ENCODE measurements around the gene CACNA1F.

Gene CACNA1F

DNA sequence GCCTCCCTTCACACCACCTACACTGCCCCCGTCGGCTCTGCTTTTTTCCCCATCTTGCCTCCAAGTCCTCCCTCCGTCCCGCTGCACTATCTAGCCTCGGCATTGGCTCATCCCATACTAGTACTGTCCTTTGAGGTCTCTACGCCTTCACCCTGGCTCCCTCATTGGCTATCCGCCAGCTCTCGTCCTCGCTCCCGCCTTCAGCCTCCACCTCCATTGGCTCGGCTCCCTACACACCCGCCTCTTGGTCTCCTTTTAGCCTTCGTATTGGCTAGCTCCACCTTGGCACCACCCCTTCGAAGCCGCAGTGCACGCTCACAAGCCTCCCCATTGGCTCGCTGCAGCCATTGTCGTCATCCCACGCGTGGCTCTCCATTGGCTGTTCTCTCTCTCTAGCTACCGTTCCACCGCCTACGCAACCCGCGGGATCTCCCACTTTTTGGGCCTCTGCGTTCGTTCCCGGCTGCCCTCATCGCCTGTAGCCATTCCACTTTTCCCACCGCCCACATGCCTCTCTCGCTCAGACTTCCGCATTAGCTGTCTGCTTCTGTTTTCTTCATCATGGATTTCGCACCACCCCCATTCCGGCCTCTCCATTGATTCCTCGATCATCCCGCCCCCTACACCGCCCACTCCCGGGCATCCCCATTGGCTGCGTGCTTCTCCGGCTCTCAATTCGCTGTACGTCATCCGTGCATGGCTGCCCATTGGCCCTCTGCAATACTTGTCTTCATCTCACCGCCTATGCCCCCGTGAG lies 36.0 kb upstream of the CACNA1F start:
- Histone ChIP-seq H3K4me3 (ENCODE audit: low read length) (peak overlapping the region; percentile 67), H3K36me3 (ENCODE audit: control insufficient read depth, low read depth, low read length) (no peaks in the 10 kb centered on the region), H3K9me3 (ENCODE audit: control insufficient read depth, low read depth, low read length) (peaks cover 5% of the 10 kb centered on the region), H3K9ac (ENCODE audit: low read length) (peak overlapping the region; percentile 78), H3K27ac (ENCODE audit: low read length) (peak overlapping the region; percentile 86), H3K4me1 (ENCODE audit: control insufficient read depth, low read depth, low read length) (peaks cover 4% of the 10 kb centered on the region), H3K27me3 (ENCODE audit: control insufficient read depth, insufficient read depth, low read length) (no peaks in the 10 kb centered on the region)

DNA sequence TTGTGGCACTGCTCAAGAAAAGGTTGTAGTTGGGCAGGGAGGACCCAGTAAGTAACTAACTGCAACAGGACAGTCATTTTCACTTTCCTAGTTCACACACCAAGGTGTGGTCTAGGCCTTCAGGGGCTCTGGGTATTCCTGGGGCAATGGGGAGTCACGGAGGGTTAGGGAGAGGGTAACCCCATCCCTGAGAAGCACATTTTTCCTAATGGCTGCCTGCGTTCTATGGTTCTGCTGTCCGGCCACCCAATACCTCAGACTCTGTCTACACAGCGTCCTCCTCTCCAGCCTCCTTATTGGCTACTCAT lies 35.5 kb upstream of the CACNA1F start:
- H3K27ac ChIP-seq (ENCODE audit: low read length): peak overlapping the region; percentile 59
- peaks cover 5% of the 10 kb centered on the region for H3K9me3 ChIP-seq (ENCODE audit: control insufficient read depth, low read depth, low read length)

DNA sequence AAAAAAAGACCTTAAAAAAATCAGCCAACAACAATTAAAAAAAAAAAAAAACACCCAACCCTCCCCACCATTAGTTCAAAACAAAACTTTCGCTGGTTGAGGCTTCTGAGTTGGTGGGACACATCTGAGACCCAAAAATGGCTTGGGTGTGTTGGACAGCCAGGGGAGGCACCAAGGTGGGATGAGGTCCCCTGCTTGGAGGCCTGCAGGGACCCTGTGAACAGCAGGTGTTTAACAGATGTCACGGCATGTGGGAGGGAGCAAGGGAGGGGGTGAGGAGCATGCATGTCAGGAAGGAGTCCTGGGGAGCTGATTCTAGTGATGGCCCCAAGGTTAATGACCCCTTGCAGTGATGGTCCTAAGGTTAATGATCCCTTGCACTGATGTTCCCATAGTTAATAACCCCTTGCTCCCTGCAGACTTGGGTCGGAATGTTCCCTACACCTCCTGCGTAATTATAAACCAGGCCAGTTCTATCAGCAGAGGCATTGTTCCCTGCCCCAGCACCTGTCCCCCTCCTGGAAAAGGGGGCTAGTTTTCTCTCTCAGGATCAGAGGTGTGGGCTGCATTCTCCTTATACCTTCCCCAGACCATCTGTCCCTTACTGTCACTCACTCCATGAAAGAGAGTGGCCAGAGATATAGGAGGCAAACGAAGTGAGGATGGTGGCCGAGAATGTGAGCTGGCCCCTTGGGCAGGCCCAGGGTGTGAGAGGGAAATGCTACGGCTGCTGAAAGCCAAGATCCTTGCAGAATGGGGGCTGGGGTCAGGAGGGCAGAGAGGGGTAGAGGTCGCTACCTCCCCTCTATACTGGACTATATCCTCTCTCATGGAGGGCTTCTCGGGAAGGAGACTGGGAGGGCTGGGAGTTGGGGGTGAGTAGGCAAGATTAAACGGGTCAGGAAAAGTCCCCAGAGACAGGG lies 33.6 kb upstream of the CACNA1F start:
- Histone ChIP-seq H3K4me3 (ENCODE audit: low read length) (no peak overlapping the region), H3K9me3 (ENCODE audit: control insufficient read depth, low read depth, low read length) (peaks cover 5% of the 10 kb centered on the region), H3K4me1 (ENCODE audit: control insufficient read depth, low read depth, low read length) (peaks cover 4% of the 10 kb centered on the region), H3K27me3 (ENCODE audit: control insufficient read depth, insufficient read depth, low read length) (no peaks in the 10 kb centered on the region), H3K36me3 (ENCODE audit: control insufficient read depth, low read depth, low read length) (no peaks in the 10 kb centered on the region), H3K27ac (ENCODE audit: low read length) (no peak overlapping the region), H3K9ac (ENCODE audit: low read length) (no peak overlapping the region)

More for the DNA sequence above, 35.5 kb upstream of the CACNA1F start:
- no peaks in the 10 kb centered on the region for H3K36me3 ChIP-seq (ENCODE audit: control insufficient read depth, low read depth, low read length)
- peak overlapping the region; percentile 67 for H3K4me3 ChIP-seq (ENCODE audit: low read length)
- no peaks in the 10 kb centered on the region for H3K27me3 ChIP-seq (ENCODE audit: control insufficient read depth, insufficient read depth, low read length)
- H3K4me1 ChIP-seq (ENCODE audit: control insufficient read depth, low read depth, low read length): peaks cover 4% of the 10 kb centered on the region
- peak overlapping the region; percentile 62 for H3K9ac ChIP-seq (ENCODE audit: low read length)

DNA sequence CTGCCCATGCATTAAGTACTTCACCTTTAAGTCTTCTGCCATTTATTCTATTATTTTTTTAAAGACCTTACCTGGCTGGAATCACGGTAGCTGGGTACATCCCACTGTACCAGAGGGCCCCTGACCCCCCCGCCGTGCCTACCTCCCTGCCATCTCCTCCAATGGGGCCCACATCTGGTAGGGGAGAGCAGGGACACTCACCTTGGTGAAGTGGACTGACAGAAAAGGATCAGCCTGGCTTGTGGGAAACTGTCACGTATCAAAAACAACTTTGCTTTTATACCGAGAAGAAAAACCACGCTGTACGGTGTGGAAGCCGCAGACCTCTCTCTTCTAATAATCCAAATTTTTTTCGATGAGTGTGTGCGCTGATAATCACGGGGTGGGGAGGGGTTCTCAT lies 31.3 kb upstream of the CACNA1F start, which contains the start of gene FOXP3:
Gene FOXP3 (minus strand): TSS at position 251 of the 400 bp plus-strand sequence. CDS start 6,205 bp downstream, outside the sequence.
- Histone ChIP-seq H3K27me3 (ENCODE audit: control insufficient read depth, insufficient read depth, low read length) (no peaks in the 10 kb centered on the region), H3K9me3 (ENCODE audit: control insufficient read depth, low read depth, low read length) (peaks cover 9% of the 10 kb centered on the region), H3K27ac (ENCODE audit: low read length) (no peak within 1 kb of the TSS), H3K4me1 (ENCODE audit: control insufficient read depth, low read depth, low read length) (peaks cover 4% of the 10 kb centered on the region), H3K4me3 (ENCODE audit: low read length) (no peak within 1 kb of the TSS), H3K36me3 (ENCODE audit: control insufficient read depth, low read depth, low read length) (no peaks in the 10 kb centered on the region), H3K9ac (ENCODE audit: low read length) (no peak within 1 kb of the TSS)

DNA sequence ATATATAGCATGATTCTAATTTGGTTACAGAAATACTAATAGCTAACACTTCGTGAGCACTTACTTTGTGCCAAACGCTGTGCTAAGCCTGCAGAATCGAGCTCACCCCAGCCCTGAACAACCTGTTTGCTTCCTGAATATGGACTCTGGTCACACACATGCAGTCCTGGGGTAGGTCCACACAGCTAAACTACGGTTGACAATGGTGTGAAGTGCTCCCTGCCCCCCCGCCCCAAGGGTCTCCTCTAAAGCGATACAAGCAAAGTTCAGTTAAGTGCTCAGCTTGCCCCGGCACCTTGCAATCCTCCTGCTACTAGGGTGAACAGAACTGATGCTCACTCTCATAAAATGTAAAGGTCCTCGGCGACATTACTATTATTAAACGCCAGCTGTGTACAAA lies 30.5 kb upstream of the CACNA1F start:
- H3K4me1 ChIP-seq (ENCODE audit: control insufficient read depth, low read depth, low read length): peaks cover 4% of the 10 kb centered on the region
- no peak overlapping the region for H3K4me3 ChIP-seq (ENCODE audit: low read length)
- no peaks in the 10 kb centered on the region for H3K27me3 ChIP-seq (ENCODE audit: control insufficient read depth, insufficient read depth, low read length)
- peaks cover 9% of the 10 kb centered on the region for H3K9me3 ChIP-seq (ENCODE audit: control insufficient read depth, low read depth, low read length)
- no peak overlapping the region for H3K9ac ChIP-seq (ENCODE audit: low read length)
- H3K36me3 ChIP-seq (ENCODE audit: control insufficient read depth, low read depth, low read length): no peaks in the 10 kb centered on the region
- no peak overlapping the region for H3K27ac ChIP-seq (ENCODE audit: low read length)

DNA sequence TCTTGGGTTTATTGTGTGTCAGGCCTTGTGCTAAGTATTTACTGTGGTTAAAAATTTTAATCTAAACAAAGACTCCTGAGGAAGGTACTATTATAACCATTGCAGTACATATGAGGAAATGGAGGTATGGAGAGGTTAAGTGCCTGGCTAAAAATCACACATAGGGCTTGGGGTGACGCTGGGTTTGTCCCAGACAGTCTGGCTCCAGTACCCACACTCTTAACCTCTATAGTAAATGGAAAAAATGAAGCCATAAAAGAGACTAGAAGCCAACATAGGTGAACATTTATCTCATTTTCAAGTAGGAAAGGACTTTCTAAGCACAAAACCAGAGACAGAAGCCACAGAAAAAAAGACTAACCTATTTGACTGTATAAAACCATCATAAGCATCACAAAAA lies 29.5 kb upstream of the CACNA1F start:
- Histone ChIP-seq H3K9ac (ENCODE audit: low read length) (no peak overlapping the region), H3K27ac (ENCODE audit: low read length) (no peak overlapping the region), H3K4me1 (ENCODE audit: control insufficient read depth, low read depth, low read length) (no peaks in the 10 kb centered on the region), H3K36me3 (ENCODE audit: control insufficient read depth, low read depth, low read length) (no peaks in the 10 kb centered on the region), H3K4me3 (ENCODE audit: low read length) (no peak overlapping the region), H3K27me3 (ENCODE audit: control insufficient read depth, insufficient read depth, low read length) (no peaks in the 10 kb centered on the region), H3K9me3 (ENCODE audit: control insufficient read depth, low read depth, low read length) (peaks cover 9% of the 10 kb centered on the region)

DNA sequence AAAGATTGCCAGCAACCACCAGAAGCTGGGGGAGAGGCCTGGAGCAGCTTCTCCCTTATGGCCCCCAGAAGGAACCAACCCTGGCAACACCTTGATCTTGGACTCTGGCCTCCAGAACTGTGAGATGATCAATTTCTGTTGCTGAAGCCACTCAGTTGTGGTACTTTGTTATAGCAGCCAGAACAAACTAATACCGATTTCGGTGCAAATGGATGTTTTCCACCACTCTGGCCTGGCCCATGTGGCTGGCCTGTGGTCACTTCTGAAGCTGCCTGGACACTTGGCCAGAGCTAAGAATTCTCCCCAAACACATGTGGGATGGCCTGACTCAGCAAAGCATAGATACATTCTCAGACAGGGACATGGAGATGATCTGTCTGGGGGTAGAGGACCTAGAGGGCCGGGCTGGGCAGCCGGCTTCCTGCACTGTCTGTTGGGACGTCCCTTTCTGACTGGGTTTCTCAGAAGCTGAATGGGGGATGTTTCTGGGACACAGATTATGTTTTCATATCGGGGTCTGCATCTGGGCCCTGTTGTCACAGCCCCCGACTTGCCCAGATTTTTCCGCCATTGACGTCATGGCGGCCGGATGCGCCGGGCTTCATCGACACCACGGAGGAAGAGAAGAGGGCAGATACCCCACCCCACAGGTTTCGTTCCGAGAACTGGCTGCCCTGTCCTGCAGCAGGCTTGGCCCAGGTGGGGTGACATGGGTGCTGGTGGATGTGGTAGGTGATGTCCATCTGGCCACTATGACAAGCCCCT lies 27.3 kb upstream of the CACNA1F start:
- Histone ChIP-seq H3K36me3 (ENCODE audit: control insufficient read depth, low read depth, low read length) (no peaks in the 10 kb centered on the region), H3K27me3 (ENCODE audit: control insufficient read depth, insufficient read depth, low read length) (no peaks in the 10 kb centered on the region), H3K4me3 (ENCODE audit: low read length) (no peak overlapping the region), H3K4me1 (ENCODE audit: control insufficient read depth, low read depth, low read length) (no peaks in the 10 kb centered on the region), H3K27ac (ENCODE audit: low read length) (no peak overlapping the region), H3K9me3 (ENCODE audit: control insufficient read depth, low read depth, low read length) (peaks cover 4% of the 10 kb centered on the region), H3K9ac (ENCODE audit: low read length) (no peak overlapping the region)

DNA sequence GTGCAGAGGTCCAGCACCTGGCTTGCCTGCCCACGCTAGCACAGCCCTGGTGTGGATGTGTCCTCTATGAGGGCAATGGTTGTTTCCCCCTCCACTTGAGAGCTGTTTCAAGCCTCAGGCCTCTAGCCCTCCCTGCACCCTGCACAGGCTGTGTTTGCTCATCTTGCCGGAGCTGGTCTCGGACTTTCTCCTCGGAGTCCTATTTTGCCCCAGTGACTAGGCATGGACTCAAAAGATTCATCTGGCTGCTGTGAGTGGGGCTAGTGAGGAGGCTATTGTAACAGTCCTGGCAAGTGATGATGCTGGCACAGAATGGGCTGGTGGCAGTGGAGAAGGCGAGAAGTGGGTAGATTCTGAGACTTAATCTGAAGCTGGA lies 25.6 kb upstream of the CACNA1F start:
- Histone ChIP-seq H3K27me3 (ENCODE audit: control insufficient read depth, insufficient read depth, low read length) (no peaks in the 10 kb centered on the region), H3K4me3 (ENCODE audit: low read length) (no peak overlapping the region), H3K36me3 (ENCODE audit: control insufficient read depth, low read depth, low read length) (no peaks in the 10 kb centered on the region), H3K9ac (ENCODE audit: low read length) (no peak overlapping the region), H3K4me1 (ENCODE audit: control insufficient read depth, low read depth, low read length) (no peaks in the 10 kb centered on the region), H3K9me3 (ENCODE audit: control insufficient read depth, low read depth, low read length) (peaks cover 4% of the 10 kb centered on the region), H3K27ac (ENCODE audit: low read length) (no peak overlapping the region)

DNA sequence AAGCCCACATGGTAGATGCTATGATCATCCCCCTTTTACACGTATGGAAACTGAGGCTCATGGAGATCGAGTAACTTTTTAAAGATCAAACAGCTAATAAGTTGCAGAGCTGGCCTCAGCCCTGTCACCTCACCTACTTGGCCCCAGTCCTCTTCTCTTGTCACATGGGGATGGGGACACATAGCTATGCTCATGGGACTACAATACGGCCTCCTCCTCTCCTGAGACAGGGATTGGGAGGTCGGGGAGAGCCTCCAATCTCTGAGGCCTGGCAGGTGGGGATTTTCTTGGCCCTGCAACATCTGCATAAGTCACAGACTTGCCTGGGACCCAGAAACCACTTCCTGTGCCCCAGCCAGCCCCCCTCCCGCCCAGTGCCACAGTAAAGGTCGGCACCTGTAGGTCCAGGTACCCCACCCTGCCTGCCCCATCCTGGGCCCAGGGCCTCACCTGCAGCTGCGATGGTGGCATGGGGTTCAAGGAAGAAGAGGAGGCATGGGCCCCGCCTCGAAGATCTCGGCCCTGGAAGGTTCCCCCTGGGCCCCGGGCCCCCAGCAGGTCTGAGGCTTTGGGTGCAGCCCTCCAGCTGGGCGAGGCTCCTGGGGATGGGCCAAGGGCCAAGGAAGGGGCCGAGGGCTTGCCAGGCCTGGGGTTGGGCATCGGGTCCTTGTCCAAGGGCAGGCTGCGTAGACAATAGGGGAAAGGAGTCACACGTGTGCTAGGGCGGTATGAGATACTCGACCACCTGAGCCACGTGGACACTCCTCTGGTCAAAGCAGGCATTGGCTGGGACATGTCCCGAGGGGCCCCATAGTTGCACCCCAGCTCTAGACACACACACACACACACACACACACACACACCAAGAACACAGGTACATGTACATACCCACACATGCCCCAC lies 25.0 kb upstream of the CACNA1F start:
- Histone ChIP-seq H3K27ac (ENCODE audit: low read length) (no peak overlapping the region), H3K4me3 (ENCODE audit: low read length) (no peak overlapping the region), H3K9me3 (ENCODE audit: control insufficient read depth, low read depth, low read length) (peaks cover 4% of the 10 kb centered on the region), H3K36me3 (ENCODE audit: control insufficient read depth, low read depth, low read length) (no peaks in the 10 kb centered on the region), H3K9ac (ENCODE audit: low read length) (no peak overlapping the region), H3K27me3 (ENCODE audit: control insufficient read depth, insufficient read depth, low read length) (no peaks in the 10 kb centered on the region), H3K4me1 (ENCODE audit: control insufficient read depth, low read depth, low read length) (no peaks in the 10 kb centered on the region)

DNA sequence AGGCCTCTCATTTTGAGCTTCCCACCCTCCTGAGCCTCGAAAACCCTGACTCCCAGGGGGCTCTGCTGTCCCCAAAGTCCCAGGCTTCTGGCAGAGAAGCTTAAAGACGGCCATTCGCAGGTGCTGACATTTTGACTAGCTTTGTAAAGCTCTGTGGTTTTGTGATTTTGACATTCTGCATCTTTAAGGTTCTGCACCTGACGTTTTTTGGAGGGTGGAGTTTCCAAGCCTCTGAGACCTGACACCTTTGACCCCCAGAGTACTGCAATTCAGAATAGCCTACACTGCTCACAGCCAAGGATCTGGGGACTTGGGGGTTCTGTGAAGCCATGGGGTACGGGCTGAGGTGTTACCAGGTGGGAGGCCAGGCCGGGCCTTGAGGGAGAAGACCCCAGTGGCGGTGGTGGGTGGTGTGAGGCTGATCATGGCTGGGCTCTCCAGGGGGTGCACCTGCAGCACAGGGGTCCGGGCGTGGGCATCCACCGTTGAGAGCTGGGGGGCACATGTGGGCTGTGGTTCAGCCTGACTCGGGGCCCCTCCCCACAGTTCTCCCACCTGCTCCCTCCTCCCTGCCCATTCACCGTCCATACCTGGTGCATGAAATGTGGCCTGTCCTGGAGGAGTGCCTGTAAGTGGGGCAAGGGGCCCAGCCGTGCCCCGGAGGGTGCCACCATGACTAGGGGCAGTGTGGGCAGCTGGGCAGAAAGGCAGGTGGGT lies 24.1 kb upstream of the CACNA1F start:
- H3K27me3 ChIP-seq (ENCODE audit: control insufficient read depth, insufficient read depth, low read length): no peaks in the 10 kb centered on the region
- no peaks in the 10 kb centered on the region for H3K36me3 ChIP-seq (ENCODE audit: control insufficient read depth, low read depth, low read length)
- no peak overlapping the region for H3K4me3 ChIP-seq (ENCODE audit: low read length)
- H3K9me3 ChIP-seq (ENCODE audit: control insufficient read depth, low read depth, low read length): peaks cover 7% of the 10 kb centered on the region
- H3K9ac ChIP-seq (ENCODE audit: low read length): no peak overlapping the region
- H3K27ac ChIP-seq (ENCODE audit: low read length): no peak overlapping the region
- H3K4me1 ChIP-seq (ENCODE audit: control insufficient read depth, low read depth, low read length): no peaks in the 10 kb centered on the region

Data from iPS-18a (cell line).